HepG2 (cell line): ENCODE data around the gene PPP4R1. TPM values are rescaled to one million over a fixed set of nuclear protein-coding genes. Genes with fewer than 3 reads are reported as not detected.

Source experiments
- ATAC-seq: fragments of 200-7000 bp; cut with Tn5 transposase; 3 replicates; pipeline ENCODE4 v1.9.1; 2020; ENCODE audit warnings: mild to moderate bottlenecking, moderate library complexity
- BruUV-seq: library from RNA; stranded (reverse); fragments of 400-500 nt; replicated peaks from 2 replicates; lab custom pipeline; 2021; lab: Mats Ljungman, UMichigan
- CTCF ChIA-PET: fragments of 300-600 bp; formaldehyde crosslinking; extraction: SDS; loops from one replicate; lab custom pipeline; 2021; ENCODE audit warnings: low total read pairs, inconsistent platforms, low intra/inter-chr PET ratio; lab: Yijun Ruan, JAX
- POLR2A ChIA-PET: fragments of 350-600 bp; sonication (Branson Sonifier 250); formaldehyde crosslinking; loops from one replicate; lab custom pipeline; 2020; ENCODE audit warnings: antibody characterized with exemption, inconsistent platforms; lab: Yijun Ruan, JAX
- DNase-seq: peaks from one replicate; pipeline ENCODE4 v3.0.0-alpha.2; 2015; ENCODE audit warnings: low spot score
- FAIRE-seq: peaks from 3 replicates; lab custom pipeline; 2011; peaks lifted over from hg19 to GRCh38; lab: Jason Lieb, UNC
- H2AFZ ChIP-seq: one replicate; pipeline ENCODE4 v1.6.1; 2011; ENCODE audit warnings: low read length, inconsistent platforms
- H3K27ac ChIP-seq: fragments of 300-600 bp; 3 replicates; pipeline ENCODE4 v1.8.0; 2011; ENCODE audit warnings: mixed run types, mild to moderate bottlenecking, mixed read lengths, low read length, inconsistent platforms; ENCODE audit not compliant: insufficient read depth; ENCODE audit errors: extremely low read length
- H3K27me3 ChIP-seq, 2 experiments: fragments of 200-600 bp in 1 of 2; 2 replicates in 1 of 2; 3 replicates in 1 of 2; pipeline versions ENCODE4 v1.6.0 to v1.8.0; 2011; ENCODE audit warnings: low read length in 2 of 2, mild to moderate bottlenecking in 2 of 2, moderate library complexity in 2 of 2, inconsistent platforms in 1 of 2; ENCODE audit not compliant: insufficient read depth in 2 of 2, control insufficient read depth in 1 of 2
- H3K36me3 ChIP-seq, 2 experiments: fragments of 200-600 bp in 1 of 2; replicated peaks in 1 of 2; 2 replicates in 1 of 2; 3 replicates in 1 of 2; pipeline versions ENCODE4 v1.5.1 to v1.8.0; 2011; ENCODE audit warnings: low read length in 2 of 2, inconsistent platforms in 1 of 2; ENCODE audit not compliant: insufficient read depth in 2 of 2, control insufficient read depth in 1 of 2
- H3K4me1 ChIP-seq: 2 replicates; pipeline ENCODE4 v1.5.1; 2012; ENCODE audit warnings: low read length, inconsistent platforms; ENCODE audit not compliant: insufficient read depth
- H3K4me2 ChIP-seq: 2 replicates; pipeline ENCODE4 v1.6.0; 2011; ENCODE audit warnings: low read depth, low read length, inconsistent platforms
- H3K4me3 ChIP-seq, 3 experiments: fragments of 200-600 bp in 1 of 3; sonication (generic), shearing (Covaris generic) in 1 of 3; replicated peaks in 1 of 3; 2 replicates each; pipeline ENCODE4 v1.5.1; 2011 to 2016; ENCODE audit warnings: low read length in 3 of 3, inconsistent platforms in 2 of 3, low read depth in 2 of 3, mild to moderate bottlenecking in 2 of 3, control low read depth in 1 of 3, mixed read lengths in 1 of 3; ENCODE audit not compliant: insufficient read depth in 1 of 3
- H3K79me2 ChIP-seq: one replicate; pipeline ENCODE4 v1.6.1; 2011; ENCODE audit warnings: low read length, inconsistent platforms; ENCODE audit not compliant: insufficient read depth
- H3K9ac ChIP-seq: 2 replicates; pipeline ENCODE4 v1.6.0; 2011; ENCODE audit warnings: mild to moderate bottlenecking, low read depth, low read length, inconsistent platforms; ENCODE audit not compliant: insufficient read depth
- H3K9me3 ChIP-seq: 2 replicates; pipeline ENCODE4 v1.5.1; 2012; ENCODE audit warnings: mild to moderate bottlenecking, low read length
- H4K20me1 ChIP-seq: 2 replicates; pipeline ENCODE4 v1.6.0; 2011; ENCODE audit warnings: inconsistent platforms, mild to moderate bottlenecking, low read length, moderate library complexity; ENCODE audit not compliant: insufficient read depth
- ARHGAP35 ChIP-seq: sonication (generic); formaldehyde crosslinking; IDR thresholded peaks from 2 replicates; pipeline ENCODE4 v1.9.0; 2022; ENCODE audit warnings: mild to moderate bottlenecking, inconsistent platforms, moderate library complexity, missing genetic modification reagents, borderline replicate concordance
- CAMTA2 ChIP-seq: sonication (generic); formaldehyde crosslinking; IDR thresholded peaks from 2 replicates; pipeline ENCODE4 v1.4.0; 2020; ENCODE audit warnings: mild to moderate bottlenecking, missing genetic modification reagents, borderline replicate concordance
- EEA1 ChIP-seq: sonication (generic); formaldehyde crosslinking; IDR thresholded peaks from 2 replicates; pipeline ENCODE4 v1.5.1; 2020; ENCODE audit warnings: mild to moderate bottlenecking, missing genetic modification reagents, borderline replicate concordance
- FOSL2 ChIP-seq: sonication (generic); formaldehyde crosslinking; IDR thresholded peaks from 2 replicates; pipeline ENCODE4 v1.4.0; 2020; ENCODE audit warnings: missing genetic modification reagents
- HNRNPL ChIP-seq: fragments of 200-400 bp; formaldehyde crosslinking; IDR thresholded peaks from 2 replicates; pipeline ENCODE4 v1.6.1; 2017; ENCODE audit warnings: mild to moderate bottlenecking, low read depth, low read length
- KLF11 ChIP-seq: IDR thresholded peaks from 2 replicates; pipeline ENCODE4 v1.6.1; 2016; ENCODE audit warnings: missing compliant biosample characterization
- KLF16 ChIP-seq, 2 experiments: sonication (generic) in 1 of 2; formaldehyde crosslinking in 1 of 2; IDR thresholded peaks; 2 replicates each; pipeline versions ENCODE4 v1.6.1 to v1.8.0; 2016 to 2023; ENCODE audit warnings: missing genetic modification reagents in 2 of 2, missing compliant biosample characterization in 1 of 2
- PRPF4 ChIP-seq: fragments of 200-400 bp; formaldehyde crosslinking; IDR thresholded peaks from 2 replicates; pipeline ENCODE4 v1.6.1; 2016; ENCODE audit warnings: low read length, low read depth; ENCODE audit not compliant: poor library complexity, severe bottlenecking
- RFXAP ChIP-seq: sonication (generic); formaldehyde crosslinking; IDR thresholded peaks from 2 replicates; pipeline ENCODE4 v1.4.0; 2020; ENCODE audit warnings: missing genetic modification reagents, borderline replicate concordance
- RXRA ChIP-seq: sonication (generic); formaldehyde crosslinking; IDR thresholded peaks from 2 replicates; pipeline ENCODE4 v1.5.1; 2020; ENCODE audit warnings: missing genetic modification reagents
- SRY ChIP-seq: sonication (generic); formaldehyde crosslinking; IDR thresholded peaks from 2 replicates; pipeline ENCODE4 v1.8.0; 2022; ENCODE audit warnings: mild to moderate bottlenecking, missing genetic modification reagents
- ZNF614 ChIP-seq: IDR thresholded peaks from 2 replicates; pipeline ENCODE4 v1.6.1; 2018; ENCODE audit warnings: missing biosample characterization, missing genetic modification reagents, inconsistent platforms, borderline replicate concordance
- ZNF766 ChIP-seq: sonication (generic); formaldehyde crosslinking; IDR thresholded peaks from 2 replicates; pipeline ENCODE4 v1.5.0; 2020; ENCODE audit warnings: missing genetic modification reagents, borderline replicate concordance
- ZNF839 ChIP-seq: sonication (generic); formaldehyde crosslinking; IDR thresholded peaks from 2 replicates; pipeline ENCODE4 v1.4.0; 2020; ENCODE audit warnings: missing genetic modification reagents, mild to moderate bottlenecking, borderline replicate concordance
- WGBS: methylation state at CpG from one replicate; pipeline ENCODE4 v1.1.6; 2017; ENCODE audit warnings: low lambda C conversion rate; 5-methylcytosine and 5-hydroxymethylcytosine counted together
- in situ Hi-C: cut with HindIII; loops from 2 replicates; pipeline ENCODE4 v1.10.0; 2017; ENCODE audit warnings: low pct_unique_long_range_greater_than_20kb; ENCODE audit not compliant: extremely low pct_ligation_motif_present
- intact Hi-C: fragments of 100-400 bp; cut with micrococcal nuclease; formaldehyde crosslinking; loops from one replicate; pipeline ENCODE4 v1.10.0; 2022; ENCODE audit not compliant: unreplicated experiment
- polyA plus RNA-seq, 8 experiments: library from polyadenylated mRNA; depleted of rRNA in 3 of 8; stranded (reverse) in 7 of 8; unstranded in 1 of 8; fragments of >200 nt; fragmentation: Illumina TruSeq in 4 of 8; extraction: Trizol in 4 of 8; gene quantifications; 2 replicates each; pipeline versions ENCODE4 v1.2.1 to v1.2.3, GENCODE V29; 2011 to 2016; ENCODE audit warnings: low read depth in 4 of 8, missing spikeins in 1 of 8, mixed read lengths in 1 of 8; ENCODE audit not compliant: insufficient read depth in 1 of 8
- total RNA-seq, 5 experiments: library from RNA; depleted of rRNA; stranded (reverse); fragments of >200 nt; fragmentation: Illumina TruSeq; extraction: Trizol; gene quantifications; 2 replicates each; pipeline ENCODE4 v1.2.3, GENCODE V29; 2016; ENCODE audit warnings: low read depth in 1 of 5
- TF ChIP-seq, protein P1 (sequence below): sonication (generic); formaldehyde crosslinking; IDR thresholded peaks from 2 replicates; pipeline ENCODE4 v1.8.1; 2023; ENCODE audit warnings: missing genetic modification reagents, inconsistent platforms, borderline replicate concordance
- TF ChIP-seq, protein P2 (sequence below): sonication (generic); formaldehyde crosslinking; conservative IDR thresholded peaks from 2 replicates; pipeline ENCODE4 v1.4.0; 2020; ENCODE audit warnings: mild to moderate bottlenecking, missing genetic modification reagents, moderate library complexity
- TF ChIP-seq, protein P3 (sequence below): sonication (generic); formaldehyde crosslinking; IDR thresholded peaks from 2 replicates; pipeline ENCODE4 v1.4.0; 2020; ENCODE audit warnings: mild to moderate bottlenecking, missing genetic modification reagents

The PPP4R1 gene
- total and polyA plus RNA-seq, 2 of the 13 experiments (the other 11 are each of a cell fraction or from before 2014, with no cell fraction given): 66.5 to 72.4 TPM

DNA sequence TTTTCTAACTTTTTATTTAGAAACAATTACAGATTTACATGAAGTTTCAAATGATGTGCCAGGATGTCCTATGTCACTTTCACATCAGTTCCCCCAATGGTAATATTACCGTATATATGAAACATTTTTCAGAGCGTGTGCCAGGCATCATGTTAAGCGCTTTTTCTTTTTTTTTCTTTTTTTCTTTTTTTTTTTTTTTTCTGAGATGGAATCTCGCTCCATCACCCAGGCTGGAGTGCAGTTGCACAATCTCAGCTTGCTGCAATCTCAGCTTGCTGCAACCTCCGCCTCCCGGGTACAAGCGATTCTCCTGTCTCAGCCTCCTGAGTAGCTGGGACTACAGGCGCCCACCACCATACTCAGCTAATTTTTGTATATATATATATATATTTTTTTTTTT is 5.6 kb upstream of the PPP4R1 start (continued):
- TF ChIP-seq ZNF839 (CRISPR knock-in tag) (no peak), SRY (no peak), KLF16 (CRISPR knock-in tag; IDR thresholded peaks at IDR 0.05) (no peak), RXRA (CRISPR knock-in tag) (no peak), EEA1 (CRISPR knock-in tag) (no peak), KLF11 (CRISPR knock-in tag) (no peak), PRPF4 (no peak)
- TF ChIP-seq, protein P1, sequence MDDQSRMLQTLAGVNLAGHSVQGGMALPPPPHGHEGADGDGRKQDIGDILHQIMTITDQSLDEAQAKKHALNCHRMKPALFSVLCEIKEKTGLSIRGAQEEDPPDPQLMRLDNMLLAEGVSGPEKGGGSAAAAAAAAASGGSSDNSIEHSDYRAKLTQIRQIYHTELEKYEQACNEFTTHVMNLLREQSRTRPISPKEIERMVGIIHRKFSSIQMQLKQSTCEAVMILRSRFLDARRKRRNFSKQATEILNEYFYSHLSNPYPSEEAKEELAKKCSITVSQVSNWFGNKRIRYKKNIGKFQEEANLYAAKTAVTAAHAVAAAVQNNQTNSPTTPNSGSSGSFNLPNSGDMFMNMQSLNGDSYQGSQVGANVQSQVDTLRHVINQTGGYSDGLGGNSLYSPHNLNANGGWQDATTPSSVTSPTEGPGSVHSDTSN (CRISPR knock-in tag): no peak

DNA sequence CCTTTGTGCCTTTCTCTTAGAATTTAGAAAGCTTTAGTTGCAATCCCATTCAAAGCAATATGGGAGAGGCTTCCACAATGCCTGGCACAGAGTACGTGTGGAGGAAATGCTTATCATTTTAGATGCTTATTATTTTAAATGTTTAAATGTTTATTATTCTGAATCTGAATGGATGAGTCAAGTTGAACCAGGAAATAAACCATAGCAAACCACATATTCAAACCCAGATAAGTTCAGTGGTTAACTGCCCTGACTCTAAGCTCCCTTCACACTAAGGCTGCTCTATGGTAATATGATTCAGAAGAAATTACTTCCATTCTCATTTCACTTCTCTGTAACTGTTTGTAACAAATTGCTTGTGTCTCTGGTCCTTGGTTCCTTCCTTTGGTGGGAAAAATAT is 5.2 kb upstream of the PPP4R1 start:
- POLR2A ChIA-PET: no interaction called here
- 50% methylated on average over 1 of the region's 1 CpG for WGBS
- BruUV-seq: no TSS peak
- no peak overlapping the region for H3K4me2 ChIP-seq
- H3K27me3 ChIP-seq: no peaks in the 10 kb centered on the region; a peak in 1 of 5 replicates
- H4K20me1 ChIP-seq: no peaks in the 10 kb centered on the region
- in situ Hi-C loops (loop anchor here (10.0 kb wide), 1 partner anchor 55 kb away; no protein-coding TSS in a partner anchor), intact Hi-C loops (no loop called here)
- H3K27ac ChIP-seq: no peak overlapping the region
- DNase-seq (no peak), FAIRE-seq (no peak), ATAC-seq (no peak)
- H3K36me3 ChIP-seq: no peaks in the 10 kb centered on the region
- no peaks in the 10 kb centered on the region for H3K79me2 ChIP-seq
- H3K9me3 ChIP-seq: no peaks in the 10 kb centered on the region
- H2AFZ ChIP-seq: no peak overlapping the region
- H3K9ac ChIP-seq: no peak overlapping the region
- CTCF ChIA-PET: no interaction called here
- H3K4me3 ChIP-seq: no peak overlapping the region
- peaks cover 26% of the 10 kb centered on the region for H3K4me1 ChIP-seq
- TF ChIP-seq ZNF614 (no peak), HNRNPL (no peak), RFXAP (CRISPR knock-in tag) (no peak), FOSL2 (no peak), ZNF766 (CRISPR knock-in tag) (no peak), ARHGAP35 (CRISPR knock-in tag) (no peak), CAMTA2 (CRISPR knock-in tag) (no peak)
- TF ChIP-seq, protein P2, sequence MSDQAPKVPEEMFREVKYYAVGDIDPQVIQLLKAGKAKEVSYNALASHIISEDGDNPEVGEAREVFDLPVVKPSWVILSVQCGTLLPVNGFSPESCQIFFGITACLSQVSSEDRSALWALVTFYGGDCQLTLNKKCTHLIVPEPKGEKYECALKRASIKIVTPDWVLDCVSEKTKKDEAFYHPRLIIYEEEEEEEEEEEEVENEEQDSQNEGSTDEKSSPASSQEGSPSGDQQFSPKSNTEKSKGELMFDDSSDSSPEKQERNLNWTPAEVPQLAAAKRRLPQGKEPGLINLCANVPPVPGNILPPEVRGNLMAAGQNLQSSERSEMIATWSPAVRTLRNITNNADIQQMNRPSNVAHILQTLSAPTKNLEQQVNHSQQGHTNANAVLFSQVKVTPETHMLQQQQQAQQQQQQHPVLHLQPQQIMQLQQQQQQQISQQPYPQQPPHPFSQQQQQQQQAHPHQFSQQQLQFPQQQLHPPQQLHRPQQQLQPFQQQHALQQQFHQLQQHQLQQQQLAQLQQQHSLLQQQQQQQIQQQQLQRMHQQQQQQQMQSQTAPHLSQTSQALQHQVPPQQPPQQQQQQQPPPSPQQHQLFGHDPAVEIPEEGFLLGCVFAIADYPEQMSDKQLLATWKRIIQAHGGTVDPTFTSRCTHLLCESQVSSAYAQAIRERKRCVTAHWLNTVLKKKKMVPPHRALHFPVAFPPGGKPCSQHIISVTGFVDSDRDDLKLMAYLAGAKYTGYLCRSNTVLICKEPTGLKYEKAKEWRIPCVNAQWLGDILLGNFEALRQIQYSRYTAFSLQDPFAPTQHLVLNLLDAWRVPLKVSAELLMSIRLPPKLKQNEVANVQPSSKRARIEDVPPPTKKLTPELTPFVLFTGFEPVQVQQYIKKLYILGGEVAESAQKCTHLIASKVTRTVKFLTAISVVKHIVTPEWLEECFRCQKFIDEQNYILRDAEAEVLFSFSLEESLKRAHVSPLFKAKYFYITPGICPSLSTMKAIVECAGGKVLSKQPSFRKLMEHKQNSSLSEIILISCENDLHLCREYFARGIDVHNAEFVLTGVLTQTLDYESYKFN (CRISPR knock-in tag): no peak
- TF ChIP-seq, protein P3, sequence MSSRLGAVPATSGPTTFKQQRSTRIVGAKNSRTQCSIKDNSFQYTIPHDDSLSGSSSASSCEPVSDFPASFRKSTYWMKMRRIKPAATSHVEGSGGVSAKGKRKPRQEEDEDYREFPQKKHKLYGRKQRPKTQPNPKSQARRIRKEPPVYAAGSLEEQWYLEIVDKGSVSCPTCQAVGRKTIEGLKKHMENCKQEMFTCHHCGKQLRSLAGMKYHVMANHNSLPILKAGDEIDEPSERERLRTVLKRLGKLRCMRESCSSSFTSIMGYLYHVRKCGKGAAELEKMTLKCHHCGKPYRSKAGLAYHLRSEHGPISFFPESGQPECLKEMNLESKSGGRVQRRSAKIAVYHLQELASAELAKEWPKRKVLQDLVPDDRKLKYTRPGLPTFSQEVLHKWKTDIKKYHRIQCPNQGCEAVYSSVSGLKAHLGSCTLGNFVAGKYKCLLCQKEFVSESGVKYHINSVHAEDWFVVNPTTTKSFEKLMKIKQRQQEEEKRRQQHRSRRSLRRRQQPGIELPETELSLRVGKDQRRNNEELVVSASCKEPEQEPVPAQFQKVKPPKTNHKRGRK: no peak
